ENCODE measurements around the gene SPECC1.
A peak's percentile ranks its signal among the peaks of the same experiment; 100 is the strongest.

SPECC1 gene

DNA sequence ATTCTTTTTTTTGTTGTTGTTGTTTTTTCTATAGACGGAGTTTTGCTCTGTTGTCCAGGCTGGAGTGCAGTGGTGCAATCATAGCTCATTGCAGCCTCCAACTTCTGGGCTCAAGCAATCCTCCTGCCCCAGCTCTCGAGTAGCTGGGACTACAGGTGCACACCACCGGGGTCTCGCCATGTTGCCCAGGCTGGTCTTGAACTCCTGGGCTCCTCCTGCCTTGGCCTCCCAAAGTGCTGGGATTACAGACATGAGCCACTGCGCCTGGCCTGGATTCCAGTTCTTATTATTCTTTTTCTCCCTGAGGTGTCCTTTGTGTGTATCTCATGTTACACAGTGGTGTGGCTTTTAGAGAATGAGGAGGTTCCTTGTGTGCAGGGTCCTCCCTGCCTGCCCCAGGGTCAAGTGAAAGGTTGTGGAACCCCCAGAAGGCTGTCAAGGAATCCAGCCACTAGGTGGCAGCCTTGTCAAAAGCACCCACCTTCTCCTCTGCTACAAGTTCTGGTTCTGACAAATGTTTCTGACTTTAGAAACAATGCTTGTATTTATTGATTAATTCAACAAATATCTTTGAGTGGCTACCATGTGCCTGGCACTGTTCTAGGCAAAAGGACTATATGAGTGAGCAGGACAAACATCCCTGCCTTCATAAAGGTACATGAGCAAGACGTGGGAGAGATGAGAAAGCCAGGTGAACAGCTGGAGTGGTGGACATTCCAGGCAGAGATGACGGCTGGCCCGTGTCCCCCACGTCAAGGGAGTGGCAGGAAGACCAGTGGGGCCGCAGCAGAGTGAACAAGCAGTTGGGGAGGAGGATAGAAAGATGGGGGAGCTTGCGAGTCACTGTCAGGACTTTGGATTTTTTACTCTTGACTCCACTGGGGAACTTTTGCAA, 112.4 kb downstream of the SPECC1 start:
- no peak overlapping the region for H3K27ac Mint-ChIP-seq
- no peak overlapping the region for H3K4me3 Mint-ChIP-seq
- no peaks in the 10 kb centered on the region for H3K9me3 Mint-ChIP-seq
- peak; percentile 63 to 66 for DNase-seq
- no peaks in the 10 kb centered on the region for H3K27me3 Mint-ChIP-seq
- no peaks in the 10 kb centered on the region for H3K4me1 Mint-ChIP-seq
- peak; percentile 79 for ATAC-seq

DNA sequence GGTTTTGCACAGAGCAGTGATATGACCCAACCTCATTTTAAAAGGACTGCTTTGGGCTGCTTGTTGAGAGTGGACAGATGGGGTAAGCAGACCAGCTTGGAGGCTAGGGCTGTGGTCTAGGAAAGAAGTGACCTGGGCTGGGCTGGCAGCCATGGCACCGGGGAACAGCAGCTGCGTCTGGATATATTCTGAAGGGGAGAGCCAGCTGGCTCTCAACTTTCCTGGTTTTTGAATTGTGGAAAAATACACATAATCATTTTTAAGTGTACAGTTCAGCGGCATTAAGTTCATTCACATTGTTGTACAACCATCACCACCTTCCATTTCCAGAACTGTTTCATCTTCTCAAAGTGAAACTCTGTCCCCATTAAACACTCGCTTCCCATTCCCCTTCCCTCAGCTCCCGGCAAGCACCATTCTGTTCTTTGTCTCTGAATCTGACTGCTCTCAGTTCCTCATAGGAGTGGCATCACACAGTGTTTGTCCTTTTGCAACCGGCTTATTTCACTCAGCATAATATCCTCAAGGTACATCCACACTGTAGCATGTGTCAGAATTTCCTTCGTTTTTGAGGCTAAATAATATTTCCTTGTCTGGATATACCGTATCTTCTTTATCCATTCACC, 113.2 kb downstream of the SPECC1 start:
- ATAC-seq = no peak

DNA sequence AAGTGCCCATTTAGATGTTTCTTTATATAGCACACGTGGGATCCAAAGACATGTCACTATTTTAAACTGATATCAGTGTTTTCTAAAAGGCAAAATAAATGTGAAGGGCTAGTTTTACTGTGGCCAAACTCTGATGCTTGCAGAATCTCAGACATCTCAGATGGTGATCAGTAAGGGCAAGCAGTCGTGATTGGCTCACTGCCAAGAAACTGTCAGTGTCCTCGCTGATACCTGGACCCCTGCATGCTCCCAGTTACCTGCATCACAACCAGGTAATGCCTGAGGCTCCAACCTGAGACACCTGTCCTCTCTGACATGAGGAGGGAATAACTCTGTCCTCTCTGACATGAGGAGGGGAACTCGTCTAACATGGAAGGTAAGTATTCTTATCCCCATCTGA, 114.0 kb downstream of the SPECC1 start:
- Mint-ChIP-seq H3K27ac (no peak overlapping the region), H3K4me3 (no peak overlapping the region), H3K27me3 (no peaks in the 10 kb centered on the region), H3K9me3 (no peaks in the 10 kb centered on the region), H3K4me1 (no peaks in the 10 kb centered on the region)
- ATAC-seq (no peak), DNase-seq (no peak)

More for the DNA sequence above, 113.2 kb downstream of the SPECC1 start:
- Mint-ChIP-seq H3K4me1 (no peaks in the 10 kb centered on the region), H3K27me3 (no peaks in the 10 kb centered on the region), H3K27ac (no peak overlapping the region), H3K9me3 (no peaks in the 10 kb centered on the region), H3K4me3 (no peak overlapping the region)
- DNase-seq = no peak

- Mint-ChIP-seq H3K4me1 (no peaks in the 10 kb centered on the region), H3K4me3 (no peak overlapping the region), H3K27me3 (no peaks in the 10 kb centered on the region), H3K9me3 (no peaks in the 10 kb centered on the region), H3K27ac (no peak overlapping the region)
- DNase-seq (no peak), ATAC-seq (no peak)
These were observed 116.6 kb downstream of the SPECC1 start for GRCh38 chr17:20125724-20126123.

- H3K27ac Mint-ChIP-seq = no peak overlapping the region
- H3K4me1 Mint-ChIP-seq = no peaks in the 10 kb centered on the region
- no peaks in the 10 kb centered on the region for H3K27me3 Mint-ChIP-seq
- no peaks in the 10 kb centered on the region for H3K9me3 Mint-ChIP-seq
- no peak for ATAC-seq
- H3K4me3 Mint-ChIP-seq = no peak overlapping the region
- DNase-seq = no peak
These were observed 118.3 kb downstream of the SPECC1 start for GRCh38 chr17:20127360-20128035.

GRCh38 chr17:20128036-20128667, 119.0 kb downstream of the SPECC1 start:
- Mint-ChIP-seq H3K9me3 (no peaks in the 10 kb centered on the region), H3K4me1 (no peaks in the 10 kb centered on the region), H3K27me3 (no peaks in the 10 kb centered on the region), H3K27ac (no peak overlapping the region), H3K4me3 (no peak overlapping the region)
- ATAC-seq = no peak
- no peak for DNase-seq

DNA sequence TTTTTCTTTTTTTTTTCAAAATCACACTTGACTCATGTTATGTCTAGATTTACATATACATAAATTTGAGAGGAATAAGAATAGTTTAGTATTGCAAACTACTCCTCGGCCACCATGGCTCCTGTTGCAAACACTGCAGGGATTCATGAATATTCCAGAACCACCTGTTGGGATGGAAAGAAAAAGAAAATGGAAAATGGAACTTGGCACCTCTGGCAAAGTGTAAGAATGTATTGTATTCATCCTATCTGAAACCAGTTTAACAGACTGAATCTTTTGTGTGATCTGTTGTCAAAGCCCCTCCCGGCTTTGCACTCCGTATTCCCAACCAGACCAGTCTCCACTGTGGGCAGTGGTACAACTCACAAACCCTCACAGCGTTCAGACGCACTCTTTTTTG, 124.4 kb downstream of the SPECC1 start:
- Mint-ChIP-seq H3K27me3 (peaks cover 7% of the 10 kb centered on the region), H3K9me3 (no peaks in the 10 kb centered on the region), H3K27ac (no peak overlapping the region), H3K4me3 (no peak overlapping the region), H3K4me1 (no peaks in the 10 kb centered on the region)
- DNase-seq (no peak), ATAC-seq (no peak)

DNA sequence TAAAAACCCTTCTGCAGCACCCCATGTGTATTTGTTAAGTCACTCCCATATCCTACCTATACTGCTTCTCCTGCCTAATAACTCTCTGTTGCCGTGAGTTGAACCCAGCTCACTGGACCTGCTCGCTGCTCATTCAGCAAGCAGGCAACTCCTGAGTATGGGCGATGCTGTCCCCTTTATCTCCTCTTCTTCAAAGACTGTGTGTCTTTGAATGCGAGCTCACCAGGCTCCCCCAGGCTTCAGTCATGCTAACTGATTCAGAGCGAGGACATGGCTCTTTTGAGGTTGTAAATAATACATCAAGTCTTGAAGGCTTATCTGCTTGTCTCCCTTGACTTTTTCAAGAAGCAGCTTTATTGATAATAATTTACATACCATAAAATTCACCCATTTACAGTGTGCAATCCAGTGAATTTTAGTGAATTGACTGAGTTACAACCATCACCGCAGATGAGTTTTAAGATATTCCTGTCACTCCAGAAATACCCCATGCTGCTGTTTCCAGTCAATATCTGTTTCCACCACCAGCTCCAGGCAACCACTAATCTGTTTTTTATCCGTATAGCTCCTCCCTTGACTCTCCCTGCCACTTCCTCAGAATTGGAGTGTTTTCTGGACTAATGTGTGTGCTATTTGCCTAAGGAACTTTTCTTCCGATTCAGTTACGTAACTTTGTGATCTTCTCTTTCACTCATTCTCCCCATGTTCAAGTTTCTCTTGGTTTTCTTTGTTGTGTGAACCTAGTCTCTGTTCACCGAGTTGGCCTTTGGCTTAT, 132.2 kb downstream of the SPECC1 start:
- Mint-ChIP-seq H3K4me3 (no peak overlapping the region), H3K4me1 (no peaks in the 10 kb centered on the region), H3K27me3 (peaks cover 8% of the 10 kb centered on the region), H3K27ac (no peak overlapping the region), H3K9me3 (no peaks in the 10 kb centered on the region)
- DNase-seq (no peak), ATAC-seq (no peak)

- no peak overlapping the region for H3K27ac Mint-ChIP-seq
- H3K4me3 Mint-ChIP-seq = no peak overlapping the region
- H3K27me3 Mint-ChIP-seq = peaks cover 8% of the 10 kb centered on the region
- H3K4me1 Mint-ChIP-seq = no peaks in the 10 kb centered on the region
- ATAC-seq = no peak
- H3K9me3 Mint-ChIP-seq = no peaks in the 10 kb centered on the region
- DNase-seq = no peak
These were observed 133.1 kb downstream of the SPECC1 start for GRCh38 chr17:20142268-20142667.

- ATAC-seq (no peak), DNase-seq (no peak)
- Mint-ChIP-seq H3K27me3 (peaks cover 8% of the 10 kb centered on the region), H3K4me3 (no peak overlapping the region), H3K9me3 (no peaks in the 10 kb centered on the region), H3K27ac (no peak overlapping the region), H3K4me1 (no peaks in the 10 kb centered on the region)
These were observed 134.6 kb downstream of the SPECC1 start for GRCh38 chr17:20143740-20144139.

GRCh38 chr17:20145567-20145966, 136.4 kb downstream of the SPECC1 start:
- H3K4me3 Mint-ChIP-seq = no peak overlapping the region
- peaks cover 8% of the 10 kb centered on the region for H3K27me3 Mint-ChIP-seq
- no peaks in the 10 kb centered on the region for H3K4me1 Mint-ChIP-seq
- ATAC-seq (no peak), DNase-seq (no peak)
- H3K27ac Mint-ChIP-seq = no peak overlapping the region
- H3K9me3 Mint-ChIP-seq = no peaks in the 10 kb centered on the region

DNA sequence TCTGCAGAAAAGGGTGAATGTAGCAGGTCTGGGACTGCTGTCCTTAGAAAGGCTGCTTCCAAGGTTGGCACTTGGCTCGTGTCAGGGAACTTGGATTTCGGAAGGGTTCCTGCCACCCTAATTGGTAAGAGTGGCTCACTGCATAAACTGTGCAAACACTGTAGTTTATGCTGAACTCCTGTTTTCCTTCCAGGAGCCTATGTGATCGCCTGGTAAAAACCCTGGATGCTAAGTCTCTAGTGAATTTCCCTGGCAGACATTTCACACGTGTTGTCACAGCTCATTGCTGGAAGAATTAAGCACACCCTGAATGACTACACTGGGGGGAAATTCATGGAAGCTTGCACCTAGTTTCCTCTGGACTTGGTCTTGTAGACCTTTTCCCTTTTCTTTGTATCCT, 140.1 kb downstream of the SPECC1 start:
- H3K9me3 Mint-ChIP-seq = no peaks in the 10 kb centered on the region
- no peaks in the 10 kb centered on the region for H3K4me1 Mint-ChIP-seq
- no peak overlapping the region for H3K27ac Mint-ChIP-seq
- ATAC-seq = no peak
- no peak overlapping the region for H3K4me3 Mint-ChIP-seq
- no peak for DNase-seq
- no peaks in the 10 kb centered on the region for H3K27me3 Mint-ChIP-seq

- Mint-ChIP-seq H3K27me3 (no peaks in the 10 kb centered on the region), H3K4me3 (no peak overlapping the region), H3K9me3 (no peaks in the 10 kb centered on the region), H3K4me1 (no peaks in the 10 kb centered on the region), H3K27ac (no peak overlapping the region)
- no peak for ATAC-seq
- no peak for DNase-seq
These were observed 142.0 kb downstream of the SPECC1 start for GRCh38 chr17:20151174-20151573.

GRCh38 chr17:20153231-20153630, 144.1 kb downstream of the SPECC1 start:
- no peaks in the 10 kb centered on the region for H3K9me3 Mint-ChIP-seq
- DNase-seq (no peak), ATAC-seq (no peak)
- peaks cover 14% of the 10 kb centered on the region for H3K27me3 Mint-ChIP-seq
- H3K27ac Mint-ChIP-seq = no peak overlapping the region
- peaks cover 6% of the 10 kb centered on the region for H3K4me1 Mint-ChIP-seq
- no peak overlapping the region for H3K4me3 Mint-ChIP-seq
